WERI-Rb-1 (cell line): Measurements from ENCODE around the gene OR1S1.

Source experiments
- DNase-seq: peaks from one replicate; pipeline ENCODE4 v3.0.0-alpha.2; 2020
- H3K27ac ChIP-seq: fragments of 250-450 bp; sonication (Bioruptor Pico); 2 replicates; pipeline ENCODE4 v1.5.1; 2020; ENCODE audit warnings: mild to moderate bottlenecking, moderate library complexity
- H3K27me3 ChIP-seq: fragments of 250-450 bp; sonication (Bioruptor Pico); 2 replicates; pipeline ENCODE4 v1.5.1; 2021; ENCODE audit warnings: mild to moderate bottlenecking, low read depth, moderate library complexity; ENCODE audit not compliant: insufficient read depth, severe bottlenecking
- H3K36me3 ChIP-seq: fragments of 250-450 bp; sonication (Bioruptor Pico); 2 replicates; pipeline ENCODE4 v1.5.1; 2020; ENCODE audit warnings: mild to moderate bottlenecking, moderate library complexity
- H3K4me3 ChIP-seq: 2 replicates; pipeline ENCODE4 v1.5.1; 2011; ENCODE audit warnings: low read depth, mild to moderate bottlenecking, control low read depth, low read length
- H3K9me3 ChIP-seq: fragments of 250-450 bp; sonication (Bioruptor Pico); 2 replicates; pipeline ENCODE4 v1.5.1; 2021; ENCODE audit warnings: mild to moderate bottlenecking, moderate library complexity; ENCODE audit not compliant: severe bottlenecking
- TF ChIP-seq, protein P1 (sequence below): IDR thresholded peaks from 2 replicates; pipeline ENCODE4 v1.5.1; 2011; ENCODE audit warnings: low read depth, mild to moderate bottlenecking, control low read depth, inconsistent platforms, low read length

OR1S1 gene

DNA sequence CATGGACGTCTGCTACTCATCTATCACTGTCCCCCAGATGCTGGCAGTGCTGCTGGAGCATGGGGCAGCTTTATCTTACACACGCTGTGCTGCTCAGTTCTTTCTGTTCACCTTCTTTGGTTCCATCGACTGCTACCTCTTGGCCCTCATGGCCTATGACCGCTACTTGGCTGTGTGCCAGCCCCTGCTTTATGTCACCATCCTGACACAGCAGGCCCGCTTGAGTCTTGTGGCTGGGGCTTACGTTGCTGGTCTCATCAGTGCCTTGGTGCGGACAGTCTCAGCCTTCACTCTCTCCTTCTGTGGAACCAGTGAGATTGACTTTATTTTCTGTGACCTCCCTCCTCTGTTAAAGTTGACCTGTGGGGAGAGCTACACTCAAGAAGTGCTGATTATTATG lies 32.9 kb upstream of the OR1S1 start:
- TF ChIP-seq, protein P1, sequence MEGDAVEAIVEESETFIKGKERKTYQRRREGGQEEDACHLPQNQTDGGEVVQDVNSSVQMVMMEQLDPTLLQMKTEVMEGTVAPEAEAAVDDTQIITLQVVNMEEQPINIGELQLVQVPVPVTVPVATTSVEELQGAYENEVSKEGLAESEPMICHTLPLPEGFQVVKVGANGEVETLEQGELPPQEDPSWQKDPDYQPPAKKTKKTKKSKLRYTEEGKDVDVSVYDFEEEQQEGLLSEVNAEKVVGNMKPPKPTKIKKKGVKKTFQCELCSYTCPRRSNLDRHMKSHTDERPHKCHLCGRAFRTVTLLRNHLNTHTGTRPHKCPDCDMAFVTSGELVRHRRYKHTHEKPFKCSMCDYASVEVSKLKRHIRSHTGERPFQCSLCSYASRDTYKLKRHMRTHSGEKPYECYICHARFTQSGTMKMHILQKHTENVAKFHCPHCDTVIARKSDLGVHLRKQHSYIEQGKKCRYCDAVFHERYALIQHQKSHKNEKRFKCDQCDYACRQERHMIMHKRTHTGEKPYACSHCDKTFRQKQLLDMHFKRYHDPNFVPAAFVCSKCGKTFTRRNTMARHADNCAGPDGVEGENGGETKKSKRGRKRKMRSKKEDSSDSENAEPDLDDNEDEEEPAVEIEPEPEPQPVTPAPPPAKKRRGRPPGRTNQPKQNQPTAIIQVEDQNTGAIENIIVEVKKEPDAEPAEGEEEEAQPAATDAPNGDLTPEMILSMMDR = no peak
- no peaks in the 10 kb centered on the region for H3K36me3 ChIP-seq
- peaks cover 61% of the 10 kb centered on the region for H3K27me3 ChIP-seq
- no peak for DNase-seq
- H3K27ac ChIP-seq = no peak overlapping the region
- H3K9me3 ChIP-seq = no peaks in the 10 kb centered on the region
- no peak overlapping the region for H3K4me3 ChIP-seq

DNA sequence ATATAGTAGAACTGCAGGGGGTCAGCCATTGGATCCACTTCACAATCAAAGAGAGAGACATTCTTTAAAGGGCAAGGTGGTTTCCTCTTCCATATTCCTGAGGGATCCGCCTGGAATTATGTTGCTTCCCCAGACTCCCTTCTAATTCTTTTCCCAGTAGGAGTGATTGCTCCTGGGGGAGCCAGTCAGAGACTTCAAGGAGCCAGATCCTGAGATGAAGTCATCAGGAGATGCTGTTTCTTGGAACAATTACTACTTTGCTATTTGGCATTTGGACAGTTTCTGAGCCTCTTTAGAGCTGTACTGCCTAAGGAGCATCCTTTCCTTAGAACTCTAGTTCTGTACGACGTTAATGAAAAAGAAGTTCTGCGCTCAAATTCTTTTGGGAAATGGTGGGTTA lies 25.6 kb upstream of the OR1S1 start:
- Histone ChIP-seq H3K9me3 (no peaks in the 10 kb centered on the region), H3K36me3 (no peaks in the 10 kb centered on the region), H3K4me3 (no peak overlapping the region), H3K27me3 (peaks cover 57% of the 10 kb centered on the region), H3K27ac (no peak overlapping the region)
- TF ChIP-seq, protein P1 = no peak
- no peak for DNase-seq

DNA sequence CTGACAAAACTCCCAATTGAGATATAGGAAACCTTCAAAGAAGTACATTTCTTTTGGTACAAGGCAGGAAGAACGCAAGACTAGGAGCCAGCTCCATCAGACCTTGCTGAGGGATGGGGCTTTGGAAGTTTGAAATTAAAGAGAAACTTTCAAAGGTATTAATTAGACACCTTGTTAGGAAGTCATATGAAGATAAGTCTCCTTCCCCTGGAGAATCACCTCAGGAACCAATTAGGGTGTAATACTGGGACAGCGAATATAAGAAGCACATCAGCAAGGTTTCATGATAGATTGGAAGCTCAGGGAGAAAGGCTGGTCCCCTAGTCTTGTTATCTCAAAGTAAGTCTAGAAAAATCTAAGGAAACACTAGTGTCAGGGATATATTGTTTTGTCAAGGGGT lies 23.8 kb upstream of the OR1S1 start, which contains the start of gene OR9Q2:
TSS of gene OR9Q2 (plus strand) at position 301 of the 400 bp plus-strand sequence. CDS start 1,421 bp downstream, outside the sequence.
- H3K36me3 ChIP-seq = no peaks in the 10 kb centered on the region
- H3K27me3 ChIP-seq = peaks cover 48% of the 10 kb centered on the region
- H3K27ac ChIP-seq = no peak within 1 kb of the TSS
- DNase-seq = no peak
- H3K4me3 ChIP-seq = no peak within 1 kb of the TSS
- no peaks in the 10 kb centered on the region for H3K9me3 ChIP-seq
- TF ChIP-seq, protein P1 = no peak

DNA sequence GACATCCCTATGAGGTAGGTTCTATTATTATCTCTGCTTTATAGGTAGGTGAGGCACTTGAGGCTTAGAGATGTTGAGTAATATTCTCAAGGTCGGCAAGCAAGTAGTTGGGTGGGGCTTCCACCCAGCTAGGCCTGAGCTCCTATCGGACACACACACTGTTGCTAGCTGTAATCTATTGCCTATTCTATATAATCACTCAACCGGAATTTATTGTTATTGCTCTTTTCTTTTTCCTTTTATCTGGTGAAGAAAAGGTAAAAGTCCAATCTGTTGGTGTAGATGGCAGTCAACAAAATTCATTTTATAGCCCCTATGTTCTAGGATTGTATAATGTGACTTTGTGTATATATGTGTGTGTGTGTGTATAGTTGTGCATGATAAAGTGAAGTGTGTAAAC lies 20.3 kb upstream of the OR1S1 start:
- no peaks in the 10 kb centered on the region for H3K36me3 ChIP-seq
- DNase-seq = no peak

DNA sequence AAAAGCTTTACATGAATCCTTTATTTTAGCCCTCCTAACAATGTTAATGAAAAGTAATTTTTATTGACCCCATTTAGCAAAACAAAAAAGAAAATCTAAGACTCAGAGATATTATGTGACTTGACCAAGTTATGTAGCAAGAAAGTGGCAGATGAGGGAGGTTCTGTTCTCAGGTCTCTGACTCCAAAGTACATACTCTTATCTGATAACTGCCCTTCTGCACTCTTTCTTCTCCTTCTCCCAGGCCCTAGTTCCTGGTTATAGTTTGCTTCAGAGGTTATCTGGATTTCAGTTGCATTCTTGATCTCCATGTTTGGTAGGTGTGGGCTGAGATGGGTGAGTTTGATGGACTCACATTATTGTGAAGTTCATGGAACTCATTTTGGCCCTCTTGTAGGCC lies 19.1 kb upstream of the OR1S1 start:
- DNase-seq = no peak
- no peak overlapping the region for H3K4me3 ChIP-seq
- TF ChIP-seq, protein P1 = no peak
- H3K36me3 ChIP-seq = no peaks in the 10 kb centered on the region
- no peaks in the 10 kb centered on the region for H3K9me3 ChIP-seq
- peaks cover 24% of the 10 kb centered on the region for H3K27me3 ChIP-seq
- H3K27ac ChIP-seq = no peak overlapping the region

More for the DNA sequence above, 20.3 kb upstream of the OR1S1 start:
- Histone ChIP-seq H3K27me3 (peaks cover 31% of the 10 kb centered on the region), H3K9me3 (no peaks in the 10 kb centered on the region), H3K27ac (no peak overlapping the region), H3K4me3 (no peak overlapping the region)
- TF ChIP-seq, protein P1 = no peak

DNA sequence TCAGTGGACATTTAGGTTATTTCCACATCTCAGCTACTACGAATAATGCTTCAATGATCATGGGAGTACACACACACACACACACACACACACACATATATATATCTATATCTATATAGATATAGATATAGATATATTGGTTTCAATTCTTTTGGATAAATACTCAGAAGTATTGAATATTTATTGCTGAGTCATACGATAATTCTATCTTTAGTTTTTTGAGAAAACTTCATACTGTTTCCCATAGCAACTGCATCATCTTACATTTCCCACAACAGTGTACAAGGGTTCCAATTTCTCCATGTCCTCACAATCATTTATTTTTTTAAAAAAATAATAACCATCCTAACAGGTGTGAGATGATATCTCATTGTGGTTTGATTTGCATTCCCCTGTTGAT lies 16.6 kb upstream of the OR1S1 start:
- Histone ChIP-seq H3K27me3 (peaks cover 16% of the 10 kb centered on the region), H3K27ac (no peak overlapping the region), H3K4me3 (no peak overlapping the region), H3K9me3 (no peaks in the 10 kb centered on the region), H3K36me3 (no peaks in the 10 kb centered on the region)
- DNase-seq = no peak
- TF ChIP-seq, protein P1 = no peak
